GM21360 (cell line): Measurements from ENCODE around the gene SPAG16.

Source experiments
- ATAC-seq: cut with Tn5 transposase; IDR thresholded peaks from one replicate; pipeline ENCODE4 v1.9.1; 2021; ENCODE audit warnings: mild to moderate bottlenecking, moderate library complexity; ENCODE audit not compliant: unreplicated experiment

SPAG16 gene

DNA sequence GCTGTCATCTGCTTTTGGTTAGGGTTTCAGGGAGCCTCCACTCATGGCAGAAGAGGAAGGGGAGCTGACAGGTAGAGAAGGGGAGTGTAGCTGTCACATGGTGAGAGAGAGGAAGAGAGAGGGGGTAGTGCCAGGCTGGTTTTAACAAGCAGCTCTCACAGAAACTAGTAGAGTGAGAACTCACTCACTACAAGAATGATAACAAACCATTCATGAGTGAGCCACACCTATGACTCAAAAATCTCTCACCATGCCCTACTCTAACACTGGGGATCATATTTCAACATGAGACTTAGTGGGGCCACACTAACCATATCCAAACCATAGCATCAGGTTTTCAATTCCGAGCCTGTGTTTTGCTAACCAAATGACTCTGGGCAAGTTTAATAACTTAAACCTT, 851.7 kb downstream of the SPAG16 start:
- ATAC-seq: no peak

DNA sequence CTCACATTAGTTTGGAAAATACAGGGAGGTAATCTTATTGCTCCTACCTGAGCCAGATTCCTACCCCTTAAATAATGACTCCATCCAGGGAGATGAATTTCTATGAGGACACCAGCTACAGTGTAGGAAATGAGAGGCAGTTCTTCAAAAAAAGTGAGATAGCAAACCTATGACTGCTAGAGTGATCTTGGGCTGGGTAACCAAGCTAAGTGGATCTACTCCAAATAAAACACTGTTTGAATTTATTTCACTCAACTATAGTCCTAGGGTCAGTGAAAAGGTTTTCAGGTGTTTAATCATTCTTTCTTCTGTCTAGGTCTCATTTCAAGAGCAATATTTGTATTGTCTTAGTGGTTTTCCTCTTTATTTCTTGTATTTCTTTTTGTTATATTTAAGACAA, 854.5 kb downstream of the SPAG16 start:
- ATAC-seq: no peak

DNA sequence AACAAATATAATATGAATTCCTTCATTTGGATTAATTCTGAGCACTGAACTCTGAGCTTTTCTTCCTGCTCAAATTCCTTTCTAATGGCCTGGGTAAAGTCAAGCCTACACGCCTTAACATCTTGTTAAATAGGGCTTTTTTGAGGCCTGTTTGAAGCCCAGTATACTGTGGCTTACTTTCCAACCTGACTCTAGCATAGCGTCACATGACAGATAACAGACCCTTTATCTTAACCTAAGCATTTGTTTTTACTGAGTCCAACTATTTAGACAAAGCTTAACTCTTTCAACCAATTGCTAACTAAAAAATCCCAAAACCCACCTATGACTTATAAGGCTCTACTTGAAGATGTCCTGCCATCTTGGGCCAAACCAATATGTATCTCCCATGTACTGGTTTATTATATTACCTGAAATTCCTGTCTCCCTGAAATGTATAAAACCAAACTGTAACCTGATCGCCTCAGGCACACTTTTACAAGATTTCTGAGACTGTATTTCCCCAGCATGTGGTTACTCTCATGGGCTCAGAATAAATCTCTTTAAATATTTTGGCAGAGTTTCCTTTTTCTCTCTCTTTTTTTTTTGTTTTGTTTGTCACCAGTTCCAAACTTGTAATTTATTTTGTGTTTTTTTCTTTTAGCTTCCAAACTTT, 855.5 kb downstream of the SPAG16 start:
- ATAC-seq: no peak

GRCh38 chr2:214156971-214157370, 872.7 kb downstream of the SPAG16 start:
- peak; percentile 95 for ATAC-seq

DNA sequence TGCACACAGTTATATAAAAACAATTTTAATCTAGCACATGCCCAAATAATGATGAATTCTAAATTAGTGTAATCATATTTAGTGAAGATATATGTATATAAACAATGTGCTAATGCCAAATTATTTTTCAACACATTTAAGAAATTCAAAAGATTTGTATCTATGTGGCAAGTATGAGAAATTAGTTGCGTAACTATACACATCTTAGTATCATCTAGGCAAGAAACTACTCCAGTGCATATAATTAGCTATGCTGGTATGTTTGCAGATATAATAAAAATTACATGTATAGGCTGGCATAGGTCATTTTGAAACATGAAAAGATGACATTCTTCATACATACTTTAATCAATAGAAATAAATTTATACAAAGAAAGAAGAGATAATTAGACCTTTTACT, 874.6 kb downstream of the SPAG16 start:
- no peak for ATAC-seq

GRCh38 chr2:214169281-214169680, 885.0 kb downstream of the SPAG16 start:
- ATAC-seq: no peak

- ATAC-seq: no peak
Measured at GRCh38 chr2:214169736-214170135, 885.5 kb downstream of the SPAG16 start.

DNA sequence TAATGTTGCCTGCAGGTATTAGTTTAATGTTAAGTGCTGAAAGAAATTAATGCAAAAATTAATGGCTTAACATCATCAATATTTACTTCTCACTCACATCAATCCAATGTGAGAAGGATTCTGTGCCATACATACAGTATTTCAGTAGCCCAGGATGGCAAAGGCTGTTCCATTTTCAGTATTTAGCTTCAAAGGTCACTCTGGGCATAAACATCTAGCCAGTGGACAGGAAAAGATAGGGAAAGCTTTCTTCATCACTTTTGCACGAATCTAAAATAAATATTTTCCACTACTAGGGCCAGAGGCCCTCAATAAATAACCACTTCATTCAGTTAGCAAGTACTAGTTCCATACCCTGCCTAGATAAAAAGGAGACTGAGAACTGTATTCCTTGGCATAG, 890.3 kb downstream of the SPAG16 start:
- no peak for ATAC-seq

GRCh38 chr2:214180071-214180470, 895.8 kb downstream of the SPAG16 start:
- ATAC-seq: no peak

GRCh38 chr2:214180686-214181085, 896.4 kb downstream of the SPAG16 start:
- no peak for ATAC-seq

DNA sequence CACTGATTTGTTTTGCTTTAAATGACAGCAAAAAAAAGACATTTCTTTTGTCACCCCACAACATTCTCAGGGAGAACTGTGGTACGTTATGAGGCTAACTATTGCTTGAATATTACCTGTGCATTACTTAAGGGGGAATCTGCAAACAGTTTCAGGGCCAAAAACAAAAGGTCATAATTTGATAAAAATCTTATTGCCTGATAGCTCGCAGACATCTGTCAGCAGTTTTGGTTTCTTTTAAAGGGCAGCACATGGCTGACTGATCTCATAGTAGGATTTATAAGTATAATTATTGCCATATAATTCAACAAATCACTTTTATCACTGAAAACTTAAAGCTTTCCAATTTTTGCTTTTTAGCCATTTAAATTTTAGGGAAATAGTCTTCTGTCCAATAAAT, 900.2 kb downstream of the SPAG16 start:
- no peak for ATAC-seq

GRCh38 chr2:214185546-214185945, 901.3 kb downstream of the SPAG16 start:
- ATAC-seq: no peak

DNA sequence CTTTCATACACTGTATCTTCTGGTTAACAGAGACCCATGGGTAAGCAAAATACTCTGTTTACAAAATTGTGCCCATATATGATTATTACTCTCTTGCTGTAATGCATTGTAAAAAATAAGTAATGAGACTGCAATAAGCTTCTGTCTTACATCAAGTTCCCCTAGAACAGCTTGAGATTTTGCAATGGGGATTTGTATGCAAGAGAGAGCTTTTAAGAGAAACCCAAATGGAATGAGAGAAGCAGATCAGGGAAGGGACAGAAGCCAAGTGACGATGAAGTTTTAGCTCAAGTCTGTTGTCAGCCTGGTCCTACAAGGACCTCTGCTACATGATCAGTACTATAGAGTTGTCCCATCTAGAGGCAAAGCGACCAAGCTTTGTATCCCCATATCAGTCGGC, 908.4 kb downstream of the SPAG16 start:
- ATAC-seq: no peak

GRCh38 chr2:214193943-214194342, 909.7 kb downstream of the SPAG16 start:
- ATAC-seq: no peak

DNA sequence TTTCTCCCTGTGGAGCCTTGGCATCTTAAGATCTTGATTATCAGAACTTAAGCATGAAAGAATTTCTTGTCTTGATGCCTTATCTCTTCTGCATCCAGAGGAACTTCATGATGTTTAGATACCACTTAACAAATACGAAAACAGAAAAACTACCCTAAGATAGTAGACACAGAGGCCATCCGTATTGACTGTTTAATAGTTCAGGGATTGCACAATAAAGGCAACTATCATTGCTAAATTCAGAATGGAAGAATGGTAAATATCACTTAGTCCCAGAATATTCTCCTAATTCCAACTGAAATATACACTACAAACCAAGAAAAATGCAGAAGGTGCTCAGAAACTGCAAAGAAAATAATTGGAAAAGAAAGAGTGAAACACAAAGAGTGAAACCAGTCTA, 912.0 kb downstream of the SPAG16 start:
- ATAC-seq: no peak

DNA sequence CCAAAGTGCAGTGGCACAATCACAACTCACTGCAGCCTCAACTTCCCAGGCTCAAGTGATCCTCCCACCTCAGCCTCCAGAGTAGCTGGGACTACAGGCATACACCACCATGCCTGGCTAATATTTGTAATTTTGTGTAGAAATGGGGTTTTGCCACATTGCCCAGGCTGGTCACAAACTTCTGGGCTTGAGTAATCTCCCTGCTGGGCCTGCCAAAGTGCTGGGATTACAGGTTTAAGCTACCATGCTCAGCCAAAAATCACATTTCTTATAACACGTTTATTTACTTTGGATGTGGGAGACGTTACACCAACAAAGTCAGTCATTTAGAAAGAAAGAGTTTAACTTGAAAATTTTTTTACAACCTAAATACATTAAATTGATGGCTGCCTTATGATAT, 917.6 kb downstream of the SPAG16 start:
- ATAC-seq: no peak

- no peak for ATAC-seq
Measured at GRCh38 chr2:214203214-214203613, 919.0 kb downstream of the SPAG16 start.

GRCh38 chr2:214203744-214204289, 919.6 kb downstream of the SPAG16 start:
- no peak for ATAC-seq

- no peak for ATAC-seq
Measured at GRCh38 chr2:214215107-214215506, 930.8 kb downstream of the SPAG16 start.

DNA sequence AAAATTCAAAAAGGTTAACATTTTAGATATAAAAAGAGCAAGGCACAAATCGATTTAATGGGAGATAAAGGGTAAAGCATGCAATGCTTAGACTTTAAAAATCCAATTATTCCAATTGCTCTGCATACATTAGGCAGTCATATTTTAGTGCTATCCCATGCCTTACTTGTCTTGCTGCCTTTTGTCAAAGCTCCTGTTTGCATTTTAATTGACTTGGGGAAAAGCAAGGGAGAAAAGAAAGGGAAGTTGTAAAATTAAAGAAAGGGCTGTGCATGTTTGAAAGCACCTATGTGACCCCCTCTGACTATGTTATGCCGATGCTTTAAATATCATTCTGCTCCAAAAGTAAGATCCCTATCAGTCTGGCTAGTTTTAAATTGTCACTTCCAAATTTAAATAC, 932.9 kb downstream of the SPAG16 start:
- no peak for ATAC-seq

- no peak for ATAC-seq
Measured at GRCh38 chr2:214217599-214217998, 933.3 kb downstream of the SPAG16 start.

- no peak for ATAC-seq
Measured at GRCh38 chr2:214220251-214220650, 936.0 kb downstream of the SPAG16 start.

DNA sequence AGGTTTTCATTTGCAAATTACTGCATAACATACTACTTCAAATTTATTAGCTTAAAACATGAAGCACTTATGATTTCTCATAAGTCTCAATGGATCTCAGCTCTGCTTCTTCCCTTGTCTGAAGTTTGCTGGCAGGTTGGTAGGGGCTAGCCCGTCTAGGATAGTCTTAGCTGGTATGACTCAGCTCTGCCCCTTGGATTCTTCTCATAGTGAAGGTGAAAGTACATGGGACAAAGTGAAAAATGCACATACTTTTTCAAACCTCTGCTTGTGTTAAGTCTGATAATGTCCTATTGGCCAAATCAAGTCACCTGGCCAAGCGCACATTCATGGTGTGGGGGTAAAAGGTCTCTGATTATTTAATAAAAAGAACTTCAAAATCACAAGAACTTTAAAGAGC, 941.8 kb downstream of the SPAG16 start:
- ATAC-seq: no peak
